Esophagus squamous epithelium (tissue), 5 donors: Measurements from ENCODE around the gene NDRG4. TPM values are rescaled to one million over a fixed set of nuclear protein-coding genes. Genes with fewer than 3 reads are reported as not detected.

Source experiments
- DNase-seq: peaks from one replicate; lab custom pipeline; 2025; lab: John Stamatoyannopoulos, UW
- H3K27ac ChIP-seq, 4 donors: fragments of 200-600 bp; sonication (generic); one replicate each; pipeline ENCODE4 v1.5.1; 2016 to 2019; ENCODE audit warnings: mild to moderate bottlenecking in 1 of 4
- H3K27me3 ChIP-seq, 4 donors: fragments of 200-600 bp; sonication (generic); 1 replicate in 3 of 4; 2 replicates in 1 of 4; pipeline versions ENCODE4 v1.5.1 to v1.6.0; 2017 to 2021; ENCODE audit warnings: antibody characterized with exemption in 1 of 4
- H3K36me3 ChIP-seq, 3 donors: fragments of 200-600 bp; sonication (generic); one replicate each; pipeline ENCODE4 v1.5.1; 2016 to 2019
- H3K4me1 ChIP-seq, 3 donors: fragments of 200-600 bp; sonication (generic); one replicate each; pipeline ENCODE4 v1.5.1; 2017 to 2019
- H3K4me3 ChIP-seq, 4 donors: fragments of 200-600 bp; sonication (generic); 1 replicate in 3 of 4; 2 replicates in 1 of 4; pipeline ENCODE4 v1.5.1; 2016 to 2019; ENCODE audit warnings: mild to moderate bottlenecking in 2 of 4, moderate library complexity in 1 of 4
- H3K9me3 ChIP-seq, 3 donors: fragments of 200-600 bp; sonication (generic); one replicate each; pipeline ENCODE4 v1.5.1; 2016 to 2019
- POLR2A ChIP-seq, 4 donors: fragments of 450-650 bp; IDR thresholded peaks; one replicate each; pipeline ENCODE4 v1.6.1; 2017; ENCODE audit warnings: antibody characterized with exemption in 4 of 4, mild to moderate bottlenecking in 4 of 4, moderate library complexity in 3 of 4
- WGBS, 2 donors: methylation state at CpG; one replicate each; pipeline ENCODE4 v1.1.5; 2018; 5-methylcytosine and 5-hydroxymethylcytosine counted together
- intact Hi-C: fragments of 100-400 bp; cut with DNase I; formaldehyde crosslinking; loops from one replicate; pipeline ENCODE4 v1.15.0; 2022
- total RNA-seq, 4 donors: library from RNA; depleted of rRNA; stranded (reverse); fragments of >200 nt; gene quantifications; one replicate each; pipeline ENCODE4 v1.1.0, GENCODE V29; 2016
- TF ChIP-seq, protein P1 (sequence below), 6 experiments: fragments of 450-650 bp in 4 of 6; fragments of 200-600 bp in 2 of 6; sonication (generic) in 2 of 6; IDR thresholded peaks; one replicate each; pipeline ENCODE4 v1.5.1; 2016 to 2019; ENCODE audit warnings: antibody characterized with exemption in 6 of 6, mild to moderate bottlenecking in 4 of 6, moderate library complexity in 4 of 6
- donor health status: DM: yes; HTN: yes; CAD: no.

Gene NDRG4
- total RNA-seq, 4 donors from 2014 or later = 19.9 to 62.1 (median 27.8) TPM

GRCh38 chr16:58461640-58462039, 38.3 kb upstream of the NDRG4 start:
- Histone ChIP-seq H3K4me3 (no peak overlapping the region), H3K36me3 (no peaks in the 10 kb centered on the region), H3K9me3 (no peaks in the 10 kb centered on the region), H3K27ac (peak overlapping the region in 2 of 4 donors; percentile 39 to 69), H3K27me3 (peaks cover 0 to 43% (median 11%) of the 10 kb centered on the region in 4 donors), H3K4me1 (peaks cover 9 to 55% (median 16%) of the 10 kb centered on the region in 3 donors)
- WGBS, 2 donors = 80% methylated on average over 3 to 6 of the region's 7 CpGs
- DNase-seq = no peak
- TF ChIP-seq, protein P1, sequence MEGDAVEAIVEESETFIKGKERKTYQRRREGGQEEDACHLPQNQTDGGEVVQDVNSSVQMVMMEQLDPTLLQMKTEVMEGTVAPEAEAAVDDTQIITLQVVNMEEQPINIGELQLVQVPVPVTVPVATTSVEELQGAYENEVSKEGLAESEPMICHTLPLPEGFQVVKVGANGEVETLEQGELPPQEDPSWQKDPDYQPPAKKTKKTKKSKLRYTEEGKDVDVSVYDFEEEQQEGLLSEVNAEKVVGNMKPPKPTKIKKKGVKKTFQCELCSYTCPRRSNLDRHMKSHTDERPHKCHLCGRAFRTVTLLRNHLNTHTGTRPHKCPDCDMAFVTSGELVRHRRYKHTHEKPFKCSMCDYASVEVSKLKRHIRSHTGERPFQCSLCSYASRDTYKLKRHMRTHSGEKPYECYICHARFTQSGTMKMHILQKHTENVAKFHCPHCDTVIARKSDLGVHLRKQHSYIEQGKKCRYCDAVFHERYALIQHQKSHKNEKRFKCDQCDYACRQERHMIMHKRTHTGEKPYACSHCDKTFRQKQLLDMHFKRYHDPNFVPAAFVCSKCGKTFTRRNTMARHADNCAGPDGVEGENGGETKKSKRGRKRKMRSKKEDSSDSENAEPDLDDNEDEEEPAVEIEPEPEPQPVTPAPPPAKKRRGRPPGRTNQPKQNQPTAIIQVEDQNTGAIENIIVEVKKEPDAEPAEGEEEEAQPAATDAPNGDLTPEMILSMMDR (IDR thresholded peaks at IDR 0.05) = no peak
- no peak for TF ChIP-seq POLR2A (IDR thresholded peaks at IDR 0.05)
- intact Hi-C loops = no loop called here

DNA sequence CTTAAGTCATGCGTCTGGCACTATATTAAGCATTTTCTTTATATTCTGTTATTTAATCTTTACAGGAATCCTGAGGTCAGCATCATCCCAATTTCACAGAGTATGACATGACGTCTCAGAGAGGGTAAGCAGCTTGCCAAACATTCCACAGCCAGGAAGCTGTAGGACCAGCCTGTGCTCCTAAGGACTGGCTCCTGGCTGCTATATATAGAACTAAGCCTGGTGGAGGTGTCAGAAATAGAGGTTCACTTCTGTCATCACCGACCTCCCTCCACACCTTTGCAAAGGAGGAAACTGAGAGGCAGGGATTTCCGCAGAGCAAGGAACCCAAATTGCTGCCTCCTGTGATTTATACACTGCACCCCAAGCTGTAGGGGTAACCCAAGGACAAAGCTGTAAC, 37.9 kb upstream of the NDRG4 start:
- intact Hi-C loops = no loop called here
- Histone ChIP-seq H3K9me3 (no peaks in the 10 kb centered on the region), H3K27ac (peak overlapping the region in 2 of 4 donors; percentile 39 to 69), H3K4me3 (no peak overlapping the region), H3K27me3 (peaks cover 0 to 47% (median 11%) of the 10 kb centered on the region in 4 donors), H3K4me1 (peaks cover 9 to 55% (median 16%) of the 10 kb centered on the region in 3 donors), H3K36me3 (no peaks in the 10 kb centered on the region)
- DNase-seq = no peak
- WGBS, 2 donors = 65% methylated on average over 2 to 4 of the region's 4 CpGs
- TF ChIP-seq, protein P1 (IDR thresholded peaks at IDR 0.05) = no peak
- no peak for TF ChIP-seq POLR2A (IDR thresholded peaks at IDR 0.05)

DNA sequence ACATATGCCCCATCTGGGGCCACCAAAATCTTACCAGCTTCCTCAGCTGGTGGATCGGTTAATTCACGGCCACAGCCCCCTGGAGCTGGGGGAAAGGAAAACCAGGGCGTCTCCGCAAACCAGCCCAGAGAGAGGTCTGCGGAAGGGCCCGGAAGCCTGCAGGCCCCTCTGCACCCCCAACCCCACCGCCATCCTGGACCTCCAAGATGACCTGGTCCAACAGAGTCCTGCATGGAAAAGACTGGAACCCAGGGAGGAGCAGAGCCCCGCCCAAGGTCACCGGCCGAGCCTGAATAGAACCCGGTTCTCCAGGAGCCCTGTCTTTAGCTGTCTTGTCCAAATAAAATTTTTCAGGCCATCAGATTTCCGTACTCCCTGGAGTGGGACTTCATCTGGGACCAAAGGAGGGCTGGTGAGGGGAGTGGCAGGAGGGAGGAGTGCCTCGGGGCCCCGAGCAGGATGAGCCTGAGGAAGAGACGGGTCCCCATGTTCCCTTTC, 37.4 kb upstream of the NDRG4 start:
- DNase-seq = no peak
- Histone ChIP-seq H3K4me3 (no peak overlapping the region), H3K27ac (peak overlapping the region in 3 of 4 donors; percentile 28 to 69 (median 39)), H3K36me3 (no peaks in the 10 kb centered on the region), H3K27me3 (peaks cover 0 to 52% (median 11%) of the 10 kb centered on the region in 4 donors), H3K4me1 (peaks cover 9 to 55% (median 16%) of the 10 kb centered on the region in 3 donors), H3K9me3 (no peaks in the 10 kb centered on the region)
- intact Hi-C loops = no loop called here
- 51 to 75% methylated on average over 7 of the region's 15 CpGs for WGBS, 2 donors
- TF ChIP-seq POLR2A (IDR thresholded peaks at IDR 0.05) = no peak
- TF ChIP-seq, protein P1 (IDR thresholded peaks at IDR 0.05) = no peak

GRCh38 chr16:58462997-58463941, 36.7 kb upstream of the NDRG4 start:
- intact Hi-C loops = no loop called here
- H3K27ac ChIP-seq = peak overlapping the region; percentile 28 to 76 (median 70)
- H3K9me3 ChIP-seq = no peaks in the 10 kb centered on the region
- H3K36me3 ChIP-seq = no peaks in the 10 kb centered on the region
- peak overlapping the region; percentile 50 to 70 (median 63) for H3K4me3 ChIP-seq
- no peak for DNase-seq
- WGBS, 2 donors = 20 to 63% methylated on average over 1 of the region's 113 CpGs
- H3K4me1 ChIP-seq = peaks cover 9 to 55% (median 16%) of the 10 kb centered on the region in 3 donors
- no peak for TF ChIP-seq POLR2A (IDR thresholded peaks at IDR 0.05)
- TF ChIP-seq, protein P1 (IDR thresholded peaks at IDR 0.05) = no peak
- peaks cover 0 to 59% (median 11%) of the 10 kb centered on the region in 4 donors for H3K27me3 ChIP-seq
